Psoas muscle (tissue), 8 donors: ENCODE measurements around the gene PSORS1C2. TPM values are rescaled to one million over a fixed set of nuclear protein-coding genes. Genes with fewer than 3 reads are reported as not detected.

Experiments
- ATAC-seq, 4 donors: fragments of 200-7000 bp; cut with Tn5 transposase; one replicate each; pipeline ENCODE4 v1.9.1; 2020; ENCODE audit warnings: moderate library complexity in 3 of 4, mild to moderate bottlenecking in 2 of 4
- DNase-seq, 2 donors: peaks; one replicate each; pipeline ENCODE4 v3.0.0-alpha.2; 2020
- H3K27ac ChIP-seq: fragments of 200-600 bp; one replicate; pipeline ENCODE4 v1.8.0; 2022
- H3K27me3 ChIP-seq, 3 donors: fragments of 200-600 bp in 1 of 3; one replicate each; pipeline versions ENCODE4 v1.6.1 to v1.8.0; 2013 to 2022; ENCODE audit warnings: low read length in 2 of 3, mild to moderate bottlenecking in 2 of 3, moderate library complexity in 1 of 3; ENCODE audit not compliant: insufficient read depth in 3 of 3
- H3K36me3 ChIP-seq, 2 donors: fragments of 200-600 bp in 1 of 2; one replicate each; pipeline versions ENCODE4 v1.6.1 to v1.8.0; 2013 to 2022; ENCODE audit warnings: low read depth in 1 of 2, mild to moderate bottlenecking in 1 of 2, moderate library complexity in 1 of 2; ENCODE audit not compliant: insufficient read depth in 1 of 2
- H3K4me1 ChIP-seq: fragments of 200-600 bp; one replicate; pipeline ENCODE4 v1.8.0; 2022
- H3K4me3 ChIP-seq: fragments of 200-600 bp; one replicate; pipeline ENCODE4 v1.8.0; 2022; ENCODE audit warnings: mild to moderate bottlenecking
- H3K9me3 ChIP-seq: fragments of 200-600 bp; one replicate; pipeline ENCODE4 v1.8.0; 2022
- WGBS, 3 donors: extraction: QIAGEN DNeasy Blood & Tissue Kit; methylation state at CpG; one replicate each; pipeline versions ENCODE4 v1.1.6 to v1.1.7; 2013; 5-methylcytosine and 5-hydroxymethylcytosine counted together
- intact Hi-C, 2 donors: fragments of 100-400 bp; cut with DNase I; formaldehyde crosslinking; loops; one replicate each; pipeline versions ENCODE4 v1.11.0 to v1.14.2; 2022
- polyA plus RNA-seq, 3 donors: library from polyadenylated mRNA; stranded (reverse); fragments of 200-250 nt; gene quantifications; one replicate each; pipeline ENCODE4 v1.2.3, GENCODE V29; 2013
- total RNA-seq, 4 donors: library from RNA; stranded (reverse); fragmentation: NEBNext Ultra II Directional in 2 of 4; extraction: Animal tissue kit (Norgen Biotek cat#: 25700) in 2 of 4; gene quantifications; one replicate each; pipeline versions ENCODE4 v1.2.1 to v1.2.4, GENCODE V29; 2021 to 2023
- TF ChIP-seq, protein P1 (sequence below): fragments of 200-600 bp; IDR thresholded peaks from one replicate; pipeline ENCODE4 v1.8.0; 2022; ENCODE audit warnings: antibody characterized with exemption
- donor health status: healthy with polysubstance abuse.
- donor health status: DM: no; HTN: no; CAD: no; lungs with moderate emphysema.
- donor health status: Bipolar disorder and iron deficiency.
- donor health status: healthy.
- donor health status: DM: yes; HTN: yes; CAD: no.
- donor health status: DM: no; HTN: no; CAD: no.
- donor health status: DM: no; HTN: no; CAD: no.
- donor health status: DM: yes; HTN: yes; CAD: no.

Gene PSORS1C2
- total and polyA plus RNA-seq, 7 donors, result not detected

DNA sequence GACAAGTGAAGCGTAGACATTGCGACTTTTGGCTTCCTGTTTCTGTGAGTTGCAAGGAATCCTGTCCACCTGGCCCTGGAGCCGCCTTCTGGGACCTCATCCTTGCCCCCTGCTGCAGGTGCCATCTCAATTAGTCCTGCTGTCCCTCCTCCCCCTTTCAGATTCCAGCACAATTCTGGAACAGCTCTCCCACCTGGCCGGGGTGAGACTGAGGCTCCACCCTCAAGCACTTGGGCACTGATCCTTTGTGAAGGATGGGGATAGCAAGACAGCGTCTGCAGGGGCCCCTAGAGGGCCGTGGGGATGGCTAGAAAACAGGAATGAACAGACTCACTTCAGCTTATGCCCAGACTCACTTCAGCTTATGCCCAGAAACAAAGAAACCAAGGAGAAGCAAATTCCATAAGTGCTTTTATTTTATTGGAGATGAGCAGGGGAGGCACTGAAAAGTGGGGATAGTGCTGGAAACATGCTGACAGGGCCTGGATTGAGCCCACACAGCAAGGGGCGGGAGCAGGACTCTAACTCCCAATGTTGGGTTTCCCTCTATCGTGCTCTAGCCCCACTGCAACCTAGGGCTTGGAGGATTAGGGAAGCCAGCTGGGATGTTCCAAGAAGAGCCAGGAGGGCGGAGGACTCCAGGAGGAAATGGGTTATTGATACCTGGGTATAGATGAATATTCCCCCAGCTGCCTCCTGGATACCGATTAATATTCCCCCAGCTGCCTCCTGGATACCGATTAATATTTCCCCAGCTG is 27.9 kb downstream of the PSORS1C2 start:
- ATAC-seq, result no peak
- H3K4me1 ChIP-seq, result no peaks in the 10 kb centered on the region
- intact Hi-C loops, result no loop called here

DNA sequence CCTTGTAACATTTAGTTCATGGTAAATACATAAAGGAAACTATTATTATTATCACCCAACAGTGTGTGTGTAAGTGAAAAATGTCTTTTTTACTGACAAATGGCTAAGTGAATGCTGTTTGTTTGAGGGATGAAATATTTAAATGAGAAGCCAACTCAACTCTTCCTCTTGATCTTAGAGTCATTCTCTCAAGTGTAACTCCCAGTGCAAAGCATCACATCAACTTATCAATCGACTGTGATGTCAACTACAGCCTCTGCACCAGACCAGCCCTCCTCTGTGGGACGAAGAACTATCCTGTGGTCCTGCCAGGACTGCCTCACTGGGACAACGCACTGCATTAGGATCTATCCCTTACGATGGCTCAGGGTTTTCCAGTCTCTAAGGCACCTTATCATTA is 31.8 kb downstream of the PSORS1C2 start:
- DNase-seq (no peak), ATAC-seq (no peak)
- Histone ChIP-seq H3K9me3 (no peaks in the 10 kb centered on the region), H3K27me3 (peaks cover 0 to 12% (median 0%) of the 10 kb centered on the region in 3 donors), H3K4me3 (no peak overlapping the region), H3K27ac (no peak overlapping the region), H3K36me3 (no peaks in the 10 kb centered on the region), H3K4me1 (no peaks in the 10 kb centered on the region)
- intact Hi-C loops, result loop anchor here in 1 of 2 donors (5.0 kb wide), 1 partner anchor 400 kb away; no protein-coding TSS in a partner anchor
- 59 to 71% (median 59%) methylated on average over 4 of the region's 4 CpGs for WGBS, 3 donors
- TF ChIP-seq, protein P1, sequence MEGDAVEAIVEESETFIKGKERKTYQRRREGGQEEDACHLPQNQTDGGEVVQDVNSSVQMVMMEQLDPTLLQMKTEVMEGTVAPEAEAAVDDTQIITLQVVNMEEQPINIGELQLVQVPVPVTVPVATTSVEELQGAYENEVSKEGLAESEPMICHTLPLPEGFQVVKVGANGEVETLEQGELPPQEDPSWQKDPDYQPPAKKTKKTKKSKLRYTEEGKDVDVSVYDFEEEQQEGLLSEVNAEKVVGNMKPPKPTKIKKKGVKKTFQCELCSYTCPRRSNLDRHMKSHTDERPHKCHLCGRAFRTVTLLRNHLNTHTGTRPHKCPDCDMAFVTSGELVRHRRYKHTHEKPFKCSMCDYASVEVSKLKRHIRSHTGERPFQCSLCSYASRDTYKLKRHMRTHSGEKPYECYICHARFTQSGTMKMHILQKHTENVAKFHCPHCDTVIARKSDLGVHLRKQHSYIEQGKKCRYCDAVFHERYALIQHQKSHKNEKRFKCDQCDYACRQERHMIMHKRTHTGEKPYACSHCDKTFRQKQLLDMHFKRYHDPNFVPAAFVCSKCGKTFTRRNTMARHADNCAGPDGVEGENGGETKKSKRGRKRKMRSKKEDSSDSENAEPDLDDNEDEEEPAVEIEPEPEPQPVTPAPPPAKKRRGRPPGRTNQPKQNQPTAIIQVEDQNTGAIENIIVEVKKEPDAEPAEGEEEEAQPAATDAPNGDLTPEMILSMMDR, result no peak

More for the DNA sequence above, 27.9 kb downstream of the PSORS1C2 start:
- Histone ChIP-seq H3K9me3 (no peaks in the 10 kb centered on the region), H3K4me3 (no peak overlapping the region), H3K27me3 (peaks cover 0 to 19% (median 0%) of the 10 kb centered on the region in 3 donors), H3K27ac (no peak overlapping the region), H3K36me3 (no peaks in the 10 kb centered on the region)
- TF ChIP-seq, protein P1, result no peak
- 70 to 78% (median 77%) methylated on average over 11 of the region's 11 CpGs for WGBS, 3 donors
- no peak for DNase-seq

DNA sequence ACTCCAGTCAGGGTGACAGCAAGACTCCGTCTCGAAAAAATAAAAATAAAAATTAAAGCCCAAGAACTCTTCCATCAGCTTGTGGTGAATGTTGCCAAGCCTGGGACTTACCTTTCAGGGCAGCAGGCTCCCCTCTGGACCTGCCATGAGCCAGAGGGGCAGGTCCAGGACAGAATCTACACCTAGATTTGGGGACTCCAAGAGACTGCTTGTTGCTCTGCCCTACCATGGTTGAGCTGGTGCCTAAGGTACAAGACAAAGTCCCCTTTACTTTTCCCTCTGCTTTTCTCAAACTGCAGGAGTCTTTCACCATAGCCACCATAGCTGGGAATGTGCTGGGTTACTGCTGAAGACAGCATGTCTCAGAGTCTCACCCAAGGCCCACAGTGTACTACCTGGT is 35.7 kb downstream of the PSORS1C2 start:
- no peak for ATAC-seq
- no peaks in the 10 kb centered on the region for H3K9me3 ChIP-seq
- WGBS, 3 donors, result 95 to 100% (median 99%) methylated on average over 2 of the region's 2 CpGs
- TF ChIP-seq, protein P1, result no peak
- H3K4me3 ChIP-seq, result no peak overlapping the region
- intact Hi-C loops, result no loop called here
- H3K27me3 ChIP-seq, result no peaks in the 10 kb centered on the region
- no peaks in the 10 kb centered on the region for H3K4me1 ChIP-seq
- no peaks in the 10 kb centered on the region for H3K36me3 ChIP-seq
- no peak for DNase-seq
- H3K27ac ChIP-seq, result no peak overlapping the region

DNA sequence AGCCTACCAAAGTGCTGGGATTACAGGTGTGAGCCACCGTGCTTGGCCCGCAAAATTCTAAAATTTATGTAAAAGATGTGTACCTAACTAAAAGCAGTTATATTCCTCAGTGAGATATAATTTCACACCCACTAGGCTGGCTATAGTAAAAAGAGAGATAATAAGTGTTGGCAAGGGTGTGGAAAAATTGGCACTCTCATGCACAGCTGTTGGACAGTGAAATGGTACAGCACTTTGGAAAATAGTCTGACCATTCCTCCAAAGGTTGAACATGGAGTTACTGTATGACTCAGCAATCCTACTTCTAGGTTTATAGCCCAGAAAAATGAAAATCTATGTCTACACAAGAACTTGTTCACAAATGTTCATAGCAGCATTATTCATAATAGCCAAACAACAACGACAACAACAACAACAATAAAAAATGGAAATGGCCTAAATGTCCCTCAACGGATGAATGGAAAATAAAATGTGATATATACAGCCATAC is 40.4 kb downstream of the PSORS1C2 start:
- 87 to 95% (median 89%) methylated on average over 4 of the region's 4 CpGs for WGBS, 3 donors
- H3K9me3 ChIP-seq, result no peaks in the 10 kb centered on the region
- no peak overlapping the region for H3K4me3 ChIP-seq
- peaks cover 9% of the 10 kb centered on the region for H3K4me1 ChIP-seq
- TF ChIP-seq, protein P1, result no peak
- ATAC-seq (no peak), DNase-seq (no peak)
- no peaks in the 10 kb centered on the region for H3K27me3 ChIP-seq
- H3K27ac ChIP-seq, result no peak overlapping the region
- H3K36me3 ChIP-seq, result no peaks in the 10 kb centered on the region
- intact Hi-C loops, result no loop called here
